GM23338 (cell line): ENCODE results near the gene OR10H1. TPM values are rescaled to one million over a fixed set of nuclear protein-coding genes. Genes with fewer than 3 reads are reported as not detected.
"Not testable (repeated sequence)": the region's sequence is repeated elsewhere in the genome, so short reads cannot be mapped to it uniquely, and the experiment has no call there.

Source experiments
- ATAC-seq: fragments of 200-7000 bp; cut with Tn5 transposase; 3 replicates; pipeline ENCODE4 v1.9.1; 2020
- DNase-seq: peaks from one replicate; pipeline ENCODE4 v3.0.0-alpha.2; 2015; ENCODE audit warnings: low spot score
- H2AFZ ChIP-seq: fragments of 200-600 bp; sonication (generic); 2 replicates; pipeline ENCODE4 v1.8.0; 2016; ENCODE audit warnings: antibody characterized with exemption, mild to moderate bottlenecking, moderate library complexity
- H3F3A ChIP-seq: fragments of 200-600 bp; sonication (generic); replicated peaks from 2 replicates; pipeline ENCODE4 v1.8.0; 2017; ENCODE audit warnings: antibody characterized with exemption, mixed run types, low read depth
- H3K27ac ChIP-seq: fragments of 200-600 bp; sonication (generic); 2 replicates; pipeline ENCODE4 v1.6.1; 2016; ENCODE audit warnings: low read depth
- H3K27me3 ChIP-seq: fragments of 200-600 bp; sonication (generic); 2 replicates; pipeline ENCODE4 v1.8.0; 2016; ENCODE audit warnings: mild to moderate bottlenecking, mixed run types, moderate library complexity; ENCODE audit not compliant: insufficient read depth
- H3K36me3 ChIP-seq: fragments of 200-600 bp; sonication (generic); 2 replicates; pipeline ENCODE4 v1.8.0; 2016; ENCODE audit warnings: mild to moderate bottlenecking; ENCODE audit not compliant: insufficient read depth
- H3K4me1 ChIP-seq: fragments of 200-600 bp; sonication (generic); 2 replicates; pipeline ENCODE4 v1.8.0; 2016; ENCODE audit warnings: mild to moderate bottlenecking, moderate library complexity; ENCODE audit not compliant: insufficient read depth
- H3K4me2 ChIP-seq: fragments of 200-600 bp; sonication (generic); 2 replicates; pipeline ENCODE4 v1.7.1; 2017; ENCODE audit warnings: mixed run types
- H3K4me3 ChIP-seq: fragments of 200-600 bp; sonication (generic); 2 replicates; pipeline ENCODE4 v1.6.1; 2016; ENCODE audit warnings: mixed run types
- H3K79me2 ChIP-seq: fragments of 200-600 bp; sonication (generic); replicated peaks from 2 replicates; pipeline ENCODE4 v1.8.0; 2017; ENCODE audit warnings: mild to moderate bottlenecking; ENCODE audit not compliant: insufficient read depth
- H3K9me2 ChIP-seq: fragments of 200-600 bp; sonication (generic); 2 replicates; pipeline ENCODE4 v1.8.0; 2017; ENCODE audit not compliant: insufficient read depth
- H4K20me1 ChIP-seq: fragments of 200-600 bp; sonication (generic); replicated peaks from 2 replicates; pipeline ENCODE4 v1.8.0; 2017; ENCODE audit warnings: mild to moderate bottlenecking; ENCODE audit not compliant: insufficient read depth
- H3K27ac Mint-ChIP-seq: 2 replicates; pipeline ENCODE4 v1.8.0; 2020; ENCODE audit warnings: inconsistent platforms, mild to moderate bottlenecking, moderate library complexity, mixed read lengths
- H3K27me3 Mint-ChIP-seq: 3 replicates; pipeline ENCODE4 v1.8.0; 2022; ENCODE audit warnings: low read depth, mild to moderate bottlenecking, moderate library complexity, mixed read lengths, inconsistent platforms; ENCODE audit not compliant: insufficient read depth, poor library complexity
- H3K36me3 Mint-ChIP-seq: 3 replicates; pipeline ENCODE4 v1.8.0; 2021; ENCODE audit warnings: low read depth, mild to moderate bottlenecking, inconsistent platforms, moderate library complexity, mixed read lengths
- H3K4me1 Mint-ChIP-seq: 3 replicates; pipeline ENCODE4 v1.8.0; 2020; ENCODE audit warnings: mild to moderate bottlenecking, inconsistent platforms, mixed read lengths
- H3K4me3 Mint-ChIP-seq: 3 replicates; pipeline ENCODE4 v1.8.0; 2021; ENCODE audit warnings: moderate library complexity, mild to moderate bottlenecking, inconsistent platforms, mixed read lengths
- H3K9me3 Mint-ChIP-seq: 3 replicates; pipeline ENCODE4 v1.8.0; 2020; ENCODE audit warnings: moderate library complexity, mild to moderate bottlenecking, inconsistent platforms, mixed read lengths
- CREB1 ChIP-seq: fragments of 250-450 bp; sonication (Bioruptor Pico); IDR thresholded peaks from 2 replicates; pipeline ENCODE4 v1.5.0; 2020; ENCODE audit warnings: low read depth, mild to moderate bottlenecking, moderate library complexity
- EZH2phosphoT487 ChIP-seq: fragments of 200-600 bp; sonication (generic); IDR thresholded peaks from one replicate; pipeline ENCODE4 v1.8.1; 2018; ENCODE audit warnings: antibody characterized with exemption; ENCODE audit not compliant: unreplicated experiment
- JUNB ChIP-seq: IDR thresholded peaks from one replicate; pipeline ENCODE4 v1.6.1; 2016; ENCODE audit warnings: antibody characterized with exemption; ENCODE audit not compliant: unreplicated experiment
- NANOG ChIP-seq: IDR thresholded peaks from 2 replicates; pipeline ENCODE4 v1.6.1; 2016; ENCODE audit warnings: antibody characterized with exemption, borderline replicate concordance
- POLR2AphosphoS5 ChIP-seq: IDR thresholded peaks from 2 replicates; pipeline ENCODE4 v1.6.1; 2016; ENCODE audit warnings: antibody characterized with exemption, low read depth
- REST ChIP-seq: IDR thresholded peaks from one replicate; pipeline ENCODE4 v1.6.1; 2018; ENCODE audit warnings: antibody characterized with exemption; ENCODE audit not compliant: unreplicated experiment
- ZNF114 ChIP-seq: fragments of 250-450 bp; sonication (Bioruptor Pico); IDR thresholded peaks from 2 replicates; pipeline ENCODE4 v1.5.0; 2020; ENCODE audit warnings: mild to moderate bottlenecking, moderate library complexity
- ZNF462 ChIP-seq: fragments of 250-450 bp; sonication (Bioruptor Pico); IDR thresholded peaks from 2 replicates; pipeline ENCODE4 v1.5.0; 2020; ENCODE audit warnings: mild to moderate bottlenecking, moderate library complexity
- polyA plus RNA-seq: library from polyadenylated mRNA; unstranded; fragments of >200 nt; fragmentation: Nextera tagmentation; extraction: Ambion mirVana; gene quantifications from 2 replicates; pipeline ENCODE4 v1.2.1, GENCODE V29; 2016
- total RNA-seq: library from RNA; depleted of rRNA; stranded (reverse); fragments of >200 nt; shearing (Covaris generic); gene quantifications from 2 replicates; pipeline ENCODE4 v1.2.3, GENCODE V29; 2014

Gene OR10H1
- total and polyA plus RNA-seq, 2 experiments from 2014 or later = not detected

- H3K36me3 Mint-ChIP-seq = peaks cover 41% of the 10 kb centered on the region
- DNase-seq = no peak
- no peaks in the 10 kb centered on the region for H3K4me1 Mint-ChIP-seq
These were observed 27.8 kb downstream of the OR10H1 start, which contains the start of gene OR10H5 for GRCh38 chr19:15787611-15788155. Gene OR10H5, plus strand, starts transcription at chr19:15787661. Its CDS starts 6,388 bp downstream, at chr19:15794049.

GRCh38 chr19:15782896-15783295 lies 32.6 kb downstream of the OR10H1 start:
- not testable (repeated sequence) for H3K27ac Mint-ChIP-seq, H3K4me2 ChIP-seq, ATAC-seq

More at GRCh38 chr19:15787611-15788155, 27.8 kb downstream of the OR10H1 start, which contains the start of gene OR10H5:
- Histone ChIP-seq H3F3A (no peaks in the 10 kb centered on the region), H3K27me3 (no peaks in the 10 kb centered on the region), H3K79me2 (no peaks in the 10 kb centered on the region), H4K20me1 (no peaks in the 10 kb centered on the region), H3K4me2 (no peak within 1 kb of the TSS), H3K9me2 (no peaks in the 10 kb centered on the region), H3K36me3 (no peaks in the 10 kb centered on the region), H3K4me3 (no peak within 1 kb of the TSS), H3K4me1 (no peaks in the 10 kb centered on the region), H3K27ac (no peak within 1 kb of the TSS), H2AFZ (no peak within 1 kb of the TSS)
- no peak for TF ChIP-seq NANOG
- no peak for TF ChIP-seq EZH2phosphoT487
- no peak for TF ChIP-seq CREB1 (CRISPR knock-in tag)
- no peak for TF ChIP-seq JUNB
- no peak for TF ChIP-seq ZNF114
- Mint-ChIP-seq H3K4me3 (no peak within 1 kb of the TSS), H3K9me3 (peaks cover 95% of the 10 kb centered on the region), H3K27ac (no peak within 1 kb of the TSS), H3K27me3 (peaks cover 2% of the 10 kb centered on the region)
- no peak for ATAC-seq

GRCh38 chr19:15782211-15782610 lies 33.3 kb downstream of the OR10H1 start:
- no peaks in the 10 kb centered on the region for H3K4me1 Mint-ChIP-seq
- no peaks in the 10 kb centered on the region for H3F3A ChIP-seq
- no peaks in the 10 kb centered on the region for H3K27me3 ChIP-seq
- H3K27ac ChIP-seq = no peak overlapping the region
- H3K36me3 ChIP-seq = no peaks in the 10 kb centered on the region
- H4K20me1 ChIP-seq = no peaks in the 10 kb centered on the region
- ATAC-seq = no peak
- H3K36me3 Mint-ChIP-seq = peaks cover 37% of the 10 kb centered on the region
- no peak overlapping the region for H2AFZ ChIP-seq
- H3K9me3 Mint-ChIP-seq = peaks cover 87% of the 10 kb centered on the region
- no peaks in the 10 kb centered on the region for H3K79me2 ChIP-seq
- peaks cover 3% of the 10 kb centered on the region for H3K27me3 Mint-ChIP-seq
- H3K4me3 Mint-ChIP-seq = no peak overlapping the region
- no peak for DNase-seq
- no peak overlapping the region for H3K4me3 ChIP-seq
- H3K4me1 ChIP-seq = no peaks in the 10 kb centered on the region
- no peaks in the 10 kb centered on the region for H3K9me2 ChIP-seq
- H3K4me2 ChIP-seq = no peak overlapping the region
- no peak overlapping the region for H3K27ac Mint-ChIP-seq
- TF ChIP-seq ZNF462 (CRISPR knock-in tag) = no peak
- TF ChIP-seq POLR2AphosphoS5 = no peak
- TF ChIP-seq REST = no peak

More at GRCh38 chr19:15782896-15783295, 32.6 kb downstream of the OR10H1 start:
- not testable (repeated sequence) for H3K4me1 ChIP-seq, H3K4me3 ChIP-seq, H3F3A ChIP-seq, H3K79me2 ChIP-seq, H3K27me3 ChIP-seq, H3K27me3 Mint-ChIP-seq, H3K4me1 Mint-ChIP-seq, H3K27ac ChIP-seq, DNase-seq, H3K4me3 Mint-ChIP-seq, H4K20me1 ChIP-seq, H3K9me2 ChIP-seq, H3K36me3 ChIP-seq, H2AFZ ChIP-seq
- Mint-ChIP-seq H3K9me3 (peaks cover 87% of the 10 kb centered on the region), H3K36me3 (peaks cover 36% of the 10 kb centered on the region)
